Measurements from ENCODE around the gene ATP8A2. TPM values are rescaled to one million over a fixed set of nuclear protein-coding genes. Genes with fewer than 3 reads are reported as not detected.

Gene ATP8A2
- total RNA-seq, 1 experiment from 2014 or later = 5.2 TPM

- ChIA-PET CTCF (no interaction called here), POLR2A (no interaction called here)
- H3K36me3 Mint-ChIP-seq = peaks cover 9% of the 10 kb centered on the region
- H3K9me3 Mint-ChIP-seq = peaks cover 14% of the 10 kb centered on the region
- DNase-seq (ENCODE audit: low spot score) (no peak), ATAC-seq (no peak)
- no peak overlapping the region for H3K27ac Mint-ChIP-seq
- no peak overlapping the region for H3K4me3 Mint-ChIP-seq
- TF ChIP-seq JUN (CRISPR knock-in tag; IDR thresholded peaks at IDR 0.05) = no peak
- no peak for TF ChIP-seq RELA (CRISPR knock-in tag; IDR thresholded peaks at IDR 0.05; ENCODE audit: borderline replicate concordance)
- TF ChIP-seq NFYB (CRISPR knock-in tag; conservative IDR thresholded peaks at IDR 0.05; ENCODE audit: low read depth) = no peak
- no peak for TF ChIP-seq ZBTB43 (CRISPR knock-in tag; IDR thresholded peaks at IDR 0.05)
- no peak for TF ChIP-seq ZNF121 (CRISPR knock-in tag; IDR thresholded peaks at IDR 0.05)
- no peak for TF ChIP-seq NFE2L1 (CRISPR knock-in tag; IDR thresholded peaks at IDR 0.05)
- no peak for TF ChIP-seq JAZF1 (CRISPR knock-in tag; IDR thresholded peaks at IDR 0.05)
- TF ChIP-seq USF2 (CRISPR knock-in tag; IDR thresholded peaks at IDR 0.05) = no peak
- TF ChIP-seq HMGXB4 (CRISPR knock-in tag; IDR thresholded peaks at IDR 0.05) = no peak
- no peak for TF ChIP-seq SMAD4 (CRISPR knock-in tag; IDR thresholded peaks at IDR 0.05)
- TF ChIP-seq IRF2 (CRISPR knock-in tag; IDR thresholded peaks at IDR 0.05; ENCODE audit: borderline replicate concordance, low read depth) = no peak
- no peak for TF ChIP-seq PREB (CRISPR knock-in tag; IDR thresholded peaks at IDR 0.05; ENCODE audit: borderline replicate concordance)
- no peak for TF ChIP-seq USF1 (CRISPR knock-in tag; IDR thresholded peaks at IDR 0.05)
- peaks cover 5% of the 10 kb centered on the region for H3K4me1 Mint-ChIP-seq
- no peaks in the 10 kb centered on the region for H3K27me3 Mint-ChIP-seq (ENCODE audit: low read depth)
These were observed 235.3 kb downstream of the ATP8A2 start for GRCh38 chr13:25607096-25607495.

- Mint-ChIP-seq H3K4me3 (no peak overlapping the region), H3K27ac (no peak overlapping the region), H3K9me3 (peaks cover 14% of the 10 kb centered on the region), H3K4me1 (no peaks in the 10 kb centered on the region), H3K36me3 (peaks cover 9% of the 10 kb centered on the region), H3K27me3 (ENCODE audit: low read depth) (no peaks in the 10 kb centered on the region)
- CTCF ChIA-PET = no interaction called here
- TF ChIP-seq HMGXB4 (CRISPR knock-in tag; IDR thresholded peaks at IDR 0.05) (no peak), E2F1 (CRISPR knock-in tag; IDR thresholded peaks at IDR 0.05) (no peak), IRF1 (CRISPR knock-in tag; IDR thresholded peaks at IDR 0.05) (no peak), TEAD1 (CRISPR knock-in tag; IDR thresholded peaks at IDR 0.05) (no peak), FOXJ3 (CRISPR knock-in tag; IDR thresholded peaks at IDR 0.05; ENCODE audit: borderline replicate concordance) (no peak), ZNF425 (CRISPR knock-in tag; conservative IDR thresholded peaks at IDR 0.05) (no peak), RELA (CRISPR knock-in tag; IDR thresholded peaks at IDR 0.05; ENCODE audit: borderline replicate concordance) (no peak), ZNF232 (CRISPR knock-in tag; IDR thresholded peaks at IDR 0.05) (no peak)
- DNase-seq (ENCODE audit: low spot score) = no peak
- POLR2A ChIA-PET = no interaction called here
- ATAC-seq = no peak
These were observed 236.4 kb downstream of the ATP8A2 start for GRCh38 chr13:25608181-25608580.

Data from WTC11 (cell line).